CD4-positive, alpha-beta T cell (primary cell): ENCODE results near the gene PDGFD. TPM values are rescaled to one million over a fixed set of nuclear protein-coding genes. Genes with fewer than 3 reads are reported as not detected.

Experiments used
- ATAC-seq: fragments of 200-7000 bp; cut with Tn5 transposase; one replicate; pipeline ENCODE4 v1.10.0; 2022; ENCODE audit warnings: mild to moderate bottlenecking; ENCODE audit not compliant: poor library complexity
- CTCF ChIA-PET: fragments of 350-600 bp; sonication (Branson Sonifier 250); formaldehyde crosslinking; loops from one replicate; lab custom pipeline; 2021; ENCODE audit warnings: antibody characterized with exemption, inconsistent platforms; lab: Charles Lee
- POLR2A ChIA-PET: fragments of 350-600 bp; sonication (Branson Sonifier 250); formaldehyde crosslinking; loops from one replicate; lab custom pipeline; 2021; ENCODE audit warnings: antibody characterized with exemption, inconsistent platforms; lab: Charles Lee
- DNase-seq, 14 experiments: peaks; one replicate each; pipeline ENCODE4 v3.0.0-alpha.2; 2013 to 2020; ENCODE audit warnings: mixed read lengths in 2 of 14
- H3K27ac ChIP-seq, 2 donors: one replicate each; pipeline versions ENCODE4 v1.5.1 to v1.7.0; 2013; ENCODE audit warnings: low read length in 2 of 2, low read depth in 1 of 2, mild to moderate bottlenecking in 1 of 2
- H3K27me3 ChIP-seq, 2 experiments: 1 replicate in 1 of 2; 2 replicates in 1 of 2; pipeline versions ENCODE4 v1.6.1 to v1.7.0; 2013; ENCODE audit warnings: low read length in 2 of 2, control low read depth in 1 of 2, mild to moderate bottlenecking in 1 of 2, moderate library complexity in 1 of 2; ENCODE audit not compliant: insufficient read depth in 2 of 2, control insufficient read depth in 1 of 2
- H3K36me3 ChIP-seq: one replicate; pipeline ENCODE4 v1.6.1; 2013; ENCODE audit warnings: low read length, control low read depth; ENCODE audit not compliant: insufficient read depth
- H3K4me1 ChIP-seq: one replicate; pipeline ENCODE4 v1.6.1; 2013; ENCODE audit warnings: low read length, control low read depth; ENCODE audit not compliant: insufficient read depth
- H3K4me3 ChIP-seq: one replicate; pipeline ENCODE4 v1.5.1; 2013; ENCODE audit warnings: mild to moderate bottlenecking, low read length, moderate library complexity
- H3K9me3 ChIP-seq, 2 experiments: 1 replicate in 1 of 2; 2 replicates in 1 of 2; pipeline versions ENCODE4 v1.6.1 to v1.7.0; 2013; ENCODE audit warnings: low read length in 2 of 2, mild to moderate bottlenecking in 2 of 2, control low read depth in 1 of 2, moderate library complexity in 1 of 2; ENCODE audit not compliant: control insufficient read depth in 1 of 2, insufficient read depth in 1 of 2
- H3K27ac Mint-ChIP-seq: one replicate; pipeline ENCODE4 v1.8.0; 2020; ENCODE audit warnings: mixed read lengths
- H3K27me3 Mint-ChIP-seq: one replicate; pipeline ENCODE4 v1.8.0; 2021; ENCODE audit warnings: mixed read lengths
- H3K36me3 Mint-ChIP-seq: one replicate; pipeline ENCODE4 v1.8.0; 2021; ENCODE audit warnings: low read depth, mixed read lengths
- H3K4me1 Mint-ChIP-seq: one replicate; pipeline ENCODE4 v1.8.0; 2021; ENCODE audit warnings: low read depth, mixed read lengths
- H3K4me3 Mint-ChIP-seq: one replicate; pipeline ENCODE4 v1.8.0; 2020; ENCODE audit warnings: mild to moderate bottlenecking, mixed read lengths
- H3K9me3 Mint-ChIP-seq: one replicate; pipeline ENCODE4 v1.8.0; 2020; ENCODE audit warnings: mixed read lengths
- intact Hi-C, 2 experiments: fragments of 100-400 bp; cut with DNase I in 1 of 2; cut with micrococcal nuclease in 1 of 2; formaldehyde crosslinking; loops; one replicate each; pipeline versions ENCODE4 v1.15.1 to v1.9.0; 2023 to 2025; cut with DNase I, micrococcal nuclease
- total RNA-seq, 174 experiments: library from RNA in 2 of 174; stranded (reverse) in 2 of 174; gene quantifications; one replicate each; pipeline ENCODE4 v1.2.3 and lab custom pipeline; 2021 to 2026
- TF ChIP-seq, protein P1 (sequence below): fragments of 200-600 bp; IDR thresholded peaks from one replicate; pipeline ENCODE4 v1.8.0; 2022; ENCODE audit warnings: antibody characterized with exemption, mild to moderate bottlenecking

PDGFD gene
- total RNA-seq, 2 experiments from 2014 or later, result not detected

DNA sequence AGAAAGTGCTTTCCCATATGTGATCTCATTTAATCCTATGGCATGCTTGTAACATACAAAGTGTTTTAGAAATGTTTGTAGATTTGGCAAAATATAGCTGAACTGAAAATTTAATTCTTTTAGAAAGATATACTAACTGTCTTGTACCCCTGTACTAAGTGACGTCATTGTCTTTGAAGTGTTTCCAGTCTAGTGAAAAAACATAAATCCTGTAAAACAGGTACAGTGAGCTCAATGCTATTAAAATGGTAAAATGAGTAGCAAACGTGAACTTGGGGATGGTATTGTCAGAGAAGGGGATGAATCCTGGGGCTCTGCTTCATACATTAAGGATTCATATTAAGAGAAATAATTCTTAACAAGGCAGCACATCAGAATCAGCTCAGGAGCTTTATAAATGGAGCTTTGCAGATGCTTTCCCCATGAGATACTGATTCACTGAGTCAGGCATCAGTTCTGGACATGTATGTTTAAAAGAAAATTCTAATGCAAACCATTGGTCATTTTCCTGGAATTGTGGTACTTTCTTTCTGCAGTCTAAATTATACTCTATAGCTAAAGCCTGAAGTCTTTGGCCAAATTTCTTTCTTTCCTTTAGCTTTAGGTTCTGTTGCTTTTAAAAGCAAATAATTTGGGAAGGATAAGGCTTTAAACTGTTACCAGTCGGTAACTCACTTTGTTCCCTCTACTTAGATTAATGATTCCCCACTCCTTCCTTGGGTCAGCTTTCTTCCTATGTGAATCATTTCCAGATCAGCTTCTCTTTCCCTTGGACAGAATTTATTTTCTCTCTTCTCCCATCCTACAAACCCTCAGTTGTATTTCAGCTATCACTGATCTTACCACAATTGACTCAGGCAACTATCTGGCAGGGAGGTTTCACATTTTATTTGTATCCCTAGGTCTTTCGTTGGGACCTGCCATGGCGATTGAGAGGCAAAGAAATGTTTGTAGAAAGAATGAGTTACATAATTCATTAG is 185.0 kb downstream of the PDGFD start:
- Histone ChIP-seq H3K27me3 (no peaks in the 10 kb centered on the region), H3K9me3 (no peaks in the 10 kb centered on the region), H3K4me3 (no peak overlapping the region), H3K36me3 (no peaks in the 10 kb centered on the region), H3K27ac (no peak overlapping the region), H3K4me1 (no peaks in the 10 kb centered on the region)
- Mint-ChIP-seq H3K9me3 (no peaks in the 10 kb centered on the region), H3K36me3 (no peaks in the 10 kb centered on the region), H3K4me3 (no peak overlapping the region), H3K27ac (no peak overlapping the region), H3K27me3 (no peaks in the 10 kb centered on the region), H3K4me1 (no peaks in the 10 kb centered on the region)
- DNase-seq, result no peak
- no peak for ATAC-seq
- intact Hi-C loops, result no loop called here
- CTCF ChIA-PET, result no interaction called here
- TF ChIP-seq, protein P1, sequence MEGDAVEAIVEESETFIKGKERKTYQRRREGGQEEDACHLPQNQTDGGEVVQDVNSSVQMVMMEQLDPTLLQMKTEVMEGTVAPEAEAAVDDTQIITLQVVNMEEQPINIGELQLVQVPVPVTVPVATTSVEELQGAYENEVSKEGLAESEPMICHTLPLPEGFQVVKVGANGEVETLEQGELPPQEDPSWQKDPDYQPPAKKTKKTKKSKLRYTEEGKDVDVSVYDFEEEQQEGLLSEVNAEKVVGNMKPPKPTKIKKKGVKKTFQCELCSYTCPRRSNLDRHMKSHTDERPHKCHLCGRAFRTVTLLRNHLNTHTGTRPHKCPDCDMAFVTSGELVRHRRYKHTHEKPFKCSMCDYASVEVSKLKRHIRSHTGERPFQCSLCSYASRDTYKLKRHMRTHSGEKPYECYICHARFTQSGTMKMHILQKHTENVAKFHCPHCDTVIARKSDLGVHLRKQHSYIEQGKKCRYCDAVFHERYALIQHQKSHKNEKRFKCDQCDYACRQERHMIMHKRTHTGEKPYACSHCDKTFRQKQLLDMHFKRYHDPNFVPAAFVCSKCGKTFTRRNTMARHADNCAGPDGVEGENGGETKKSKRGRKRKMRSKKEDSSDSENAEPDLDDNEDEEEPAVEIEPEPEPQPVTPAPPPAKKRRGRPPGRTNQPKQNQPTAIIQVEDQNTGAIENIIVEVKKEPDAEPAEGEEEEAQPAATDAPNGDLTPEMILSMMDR, result no peak
- POLR2A ChIA-PET, result no interaction called here

DNA sequence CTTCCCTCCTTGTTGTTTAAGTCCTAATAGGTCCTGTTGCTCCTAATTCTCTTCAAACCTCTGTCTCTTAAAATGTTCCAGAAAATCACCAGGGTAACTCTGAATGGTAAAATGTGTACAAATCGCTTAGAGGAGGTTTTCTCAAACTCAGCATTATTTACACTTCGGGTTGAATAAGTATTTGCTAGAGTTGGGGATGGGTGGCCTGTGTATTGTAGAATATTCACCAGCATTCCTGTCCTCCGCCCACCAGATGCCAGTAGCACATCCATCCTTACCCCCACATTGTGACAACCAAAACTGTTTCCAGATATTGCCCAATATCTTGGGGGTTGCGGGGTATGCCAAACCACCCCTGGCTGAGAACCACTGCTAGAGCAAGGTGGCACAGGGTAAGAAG is 191.9 kb downstream of the PDGFD start:
- Histone ChIP-seq H3K4me3 (no peak overlapping the region), H3K27ac (no peak overlapping the region), H3K9me3 (peaks cover 0 to 3% of the 10 kb centered on the region in 2 experiments), H3K27me3 (no peaks in the 10 kb centered on the region), H3K4me1 (no peaks in the 10 kb centered on the region), H3K36me3 (no peaks in the 10 kb centered on the region)
- Mint-ChIP-seq H3K9me3 (no peaks in the 10 kb centered on the region), H3K4me1 (no peaks in the 10 kb centered on the region), H3K36me3 (no peaks in the 10 kb centered on the region), H3K4me3 (no peak overlapping the region), H3K27me3 (no peaks in the 10 kb centered on the region), H3K27ac (no peak overlapping the region)
- intact Hi-C loops, result no loop called here
- ATAC-seq (no peak), DNase-seq (no peak)
- POLR2A ChIA-PET, result no interaction called here
- TF ChIP-seq, protein P1, result no peak
- CTCF ChIA-PET, result no interaction called here

DNA sequence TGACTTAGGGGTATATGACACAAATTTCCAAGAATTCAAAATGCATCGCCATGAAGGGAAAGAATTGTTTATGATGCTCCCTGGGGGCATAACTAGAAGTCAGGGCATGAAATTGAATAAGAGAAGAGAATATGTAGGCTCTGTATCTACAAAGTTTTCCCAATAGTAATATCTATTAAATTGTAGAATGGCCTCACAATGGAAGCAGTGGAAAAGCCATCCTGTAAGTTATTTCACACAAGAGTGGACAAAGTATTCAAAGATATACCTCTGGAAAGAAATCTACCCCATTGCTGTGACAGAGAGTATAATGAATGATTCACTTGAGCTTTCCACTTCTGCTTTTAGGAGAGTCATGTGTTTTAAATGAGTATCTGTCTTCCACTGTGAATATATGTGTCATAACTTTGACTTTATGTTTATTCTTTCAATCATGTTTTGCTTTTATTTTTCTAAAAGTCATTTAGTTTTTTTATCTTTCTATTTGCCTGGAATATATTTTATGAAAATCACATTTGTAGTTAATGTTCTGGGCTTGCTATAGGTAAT is 193.2 kb downstream of the PDGFD start:
- ChIA-PET POLR2A (no interaction called here), CTCF (no interaction called here)
- H3K4me3 ChIP-seq, result no peak overlapping the region
- TF ChIP-seq, protein P1, result no peak
- Mint-ChIP-seq H3K4me3 (no peak overlapping the region), H3K36me3 (no peaks in the 10 kb centered on the region), H3K27me3 (no peaks in the 10 kb centered on the region), H3K27ac (no peak overlapping the region), H3K9me3 (no peaks in the 10 kb centered on the region), H3K4me1 (no peaks in the 10 kb centered on the region)
- no peaks in the 10 kb centered on the region for H3K4me1 ChIP-seq
- H3K27ac ChIP-seq, result no peak overlapping the region
- H3K36me3 ChIP-seq, result no peaks in the 10 kb centered on the region
- ATAC-seq (no peak), DNase-seq (no peak)
- peaks cover 0 to 3% of the 10 kb centered on the region in 2 experiments for H3K9me3 ChIP-seq
- no peaks in the 10 kb centered on the region for H3K27me3 ChIP-seq
- intact Hi-C loops, result no loop called here
